GM23248 (cell line): ENCODE measurements around the gene BBS10.

Experiments
- EZH2 ChIP-seq: fragments of 200-600 bp; sonication (generic); IDR thresholded peaks from 2 replicates; pipeline ENCODE4 v1.6.1; 2018; ENCODE audit warnings: antibody characterized with exemption, mild to moderate bottlenecking; ENCODE audit not compliant: insufficient read depth, poor library complexity, severe bottlenecking
- EZH2phosphoT487 ChIP-seq: fragments of 200-600 bp; sonication (generic); IDR thresholded peaks from 2 replicates; pipeline ENCODE4 v1.6.1; 2018; ENCODE audit warnings: antibody characterized with exemption, moderate library complexity, mild to moderate bottlenecking, low read depth; ENCODE audit not compliant: insufficient read depth

- TF ChIP-seq EZH2phosphoT487 = no peak
- no peak for TF ChIP-seq EZH2
Measured at GRCh38 chr12:76310110-76310509, 38.1 kb downstream of the BBS10 start.
